GM06990 (cell line): Measurements from ENCODE around the gene INO80E.
A peak's percentile ranks its signal among the peaks of the same experiment; 100 is the strongest.

ENCODE experiments used
- DNase-seq: peaks from one replicate; pipeline ENCODE4 v3.0.0-alpha.2; 2011; ENCODE audit not compliant: insufficient read length; ENCODE audit errors: extremely low read depth
- H3K27me3 ChIP-seq: replicated peaks from 2 replicates; pipeline ENCODE4 v1.6.0; 2011; ENCODE audit warnings: low read length; ENCODE audit not compliant: control insufficient read depth, insufficient read depth
- H3K36me3 ChIP-seq: 2 replicates; pipeline ENCODE4 v1.5.1; 2011; ENCODE audit warnings: low read length; ENCODE audit not compliant: control insufficient read depth, insufficient read depth
- H3K4me3 ChIP-seq: replicated peaks from 2 replicates; pipeline ENCODE4 v1.5.1; 2011; ENCODE audit warnings: low read depth, mild to moderate bottlenecking, control low read depth, low read length
- TF ChIP-seq, protein P1 (sequence below): IDR thresholded peaks from 2 replicates; pipeline ENCODE4 v1.5.1; 2011; ENCODE audit warnings: low read length, control low read depth, mild to moderate bottlenecking, inconsistent platforms; ENCODE audit not compliant: insufficient read depth, poor library complexity, severe bottlenecking

INO80E gene

GRCh38 chr16:29963021-29963743, 32.9 kb upstream of the INO80E start:
- H3K4me3 ChIP-seq: peak overlapping the region; percentile 88
- TF ChIP-seq, protein P1, sequence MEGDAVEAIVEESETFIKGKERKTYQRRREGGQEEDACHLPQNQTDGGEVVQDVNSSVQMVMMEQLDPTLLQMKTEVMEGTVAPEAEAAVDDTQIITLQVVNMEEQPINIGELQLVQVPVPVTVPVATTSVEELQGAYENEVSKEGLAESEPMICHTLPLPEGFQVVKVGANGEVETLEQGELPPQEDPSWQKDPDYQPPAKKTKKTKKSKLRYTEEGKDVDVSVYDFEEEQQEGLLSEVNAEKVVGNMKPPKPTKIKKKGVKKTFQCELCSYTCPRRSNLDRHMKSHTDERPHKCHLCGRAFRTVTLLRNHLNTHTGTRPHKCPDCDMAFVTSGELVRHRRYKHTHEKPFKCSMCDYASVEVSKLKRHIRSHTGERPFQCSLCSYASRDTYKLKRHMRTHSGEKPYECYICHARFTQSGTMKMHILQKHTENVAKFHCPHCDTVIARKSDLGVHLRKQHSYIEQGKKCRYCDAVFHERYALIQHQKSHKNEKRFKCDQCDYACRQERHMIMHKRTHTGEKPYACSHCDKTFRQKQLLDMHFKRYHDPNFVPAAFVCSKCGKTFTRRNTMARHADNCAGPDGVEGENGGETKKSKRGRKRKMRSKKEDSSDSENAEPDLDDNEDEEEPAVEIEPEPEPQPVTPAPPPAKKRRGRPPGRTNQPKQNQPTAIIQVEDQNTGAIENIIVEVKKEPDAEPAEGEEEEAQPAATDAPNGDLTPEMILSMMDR: no peak
- no peak for DNase-seq
- H3K36me3 ChIP-seq: peaks cover 2% of the 10 kb centered on the region
- H3K27me3 ChIP-seq: no peaks in the 10 kb centered on the region

GRCh38 chr16:29968205-29968604, 27.8 kb upstream of the INO80E start:
- TF ChIP-seq, protein P1: no peak
- Histone ChIP-seq H3K27me3 (no peaks in the 10 kb centered on the region), H3K4me3 (no peak overlapping the region), H3K36me3 (peaks cover 2% of the 10 kb centered on the region)
- DNase-seq: no peak

- Histone ChIP-seq H3K4me3 (no peak overlapping the region), H3K27me3 (no peaks in the 10 kb centered on the region), H3K36me3 (peaks cover 2% of the 10 kb centered on the region)
- TF ChIP-seq, protein P1: no peak
- DNase-seq: no peak
These were observed 24.7 kb upstream of the INO80E start for GRCh38 chr16:29971304-29971703.

- H3K36me3 ChIP-seq: peaks cover 2% of the 10 kb centered on the region; the same call in 1 of the 2 replicates
- H3K27me3 ChIP-seq: no peaks in the 10 kb centered on the region
- TF ChIP-seq, protein P1: no peak
- no peak for DNase-seq
- H3K4me3 ChIP-seq: no peak overlapping the region
These were observed 23.5 kb upstream of the INO80E start for GRCh38 chr16:29972500-29972899.

- Histone ChIP-seq H3K27me3 (no peaks in the 10 kb centered on the region), H3K4me3 (no peak overlapping the region)
These were observed 23.1 kb upstream of the INO80E start for GRCh38 chr16:29972992-29973383.

More at GRCh38 chr16:29972992-29973383, 23.1 kb upstream of the INO80E start:
- DNase-seq: no peak
- H3K36me3 ChIP-seq: peaks cover 3% of the 10 kb centered on the region
- TF ChIP-seq, protein P1: no peak
